Prostate gland (tissue), 2 donors: ENCODE data around the gene STOM. TPM values are rescaled to one million over a fixed set of nuclear protein-coding genes. Genes with fewer than 3 reads are reported as not detected.

Source experiments
- DNase-seq: peaks from one replicate; pipeline ENCODE4 v3.0.0-alpha.2; 2019; ENCODE audit warnings: low spot score
- H3K27ac ChIP-seq, 2 donors: fragments of 200-600 bp; sonication (generic); 2 replicates each; pipeline ENCODE4 v1.5.1; 2017 to 2019
- H3K27me3 ChIP-seq: fragments of 200-600 bp; sonication (generic); replicated peaks from 2 replicates; pipeline ENCODE4 v1.5.1; 2019; ENCODE audit not compliant: insufficient read depth
- H3K36me3 ChIP-seq, 2 donors: fragments of 200-600 bp; sonication (generic); 1 replicate in 1 of 2; 2 replicates in 1 of 2; pipeline versions ENCODE4 v1.5.1 to v1.8.1; 2017 to 2019
- H3K4me1 ChIP-seq: fragments of 200-600 bp; sonication (generic); replicated peaks from 2 replicates; pipeline ENCODE4 v1.5.1; 2019
- H3K4me3 ChIP-seq, 2 donors: fragments of 200-600 bp; sonication (generic); 2 replicates each; pipeline ENCODE4 v1.5.1; 2017 to 2019
- H3K9me3 ChIP-seq: fragments of 200-600 bp; sonication (generic); 2 replicates; pipeline ENCODE4 v1.5.1; 2017
- POLR2A ChIP-seq: fragments of 450-650 bp; IDR thresholded peaks from one replicate; pipeline ENCODE4 v1.6.1; 2016; ENCODE audit warnings: antibody characterized with exemption, mild to moderate bottlenecking
- POLR2AphosphoS5 ChIP-seq: sonication (generic); formaldehyde crosslinking; IDR thresholded peaks from one replicate; pipeline ENCODE4 v1.6.1; 2017; ENCODE audit warnings: antibody characterized with exemption
- WGBS: methylation state at CpG from one replicate; pipeline ENCODE4 v1.1.5; 2018; 5-methylcytosine and 5-hydroxymethylcytosine counted together
- intact Hi-C: fragments of 100-400 bp; cut with DNase I; formaldehyde crosslinking; loops from one replicate; pipeline ENCODE4 v1.14.2; 2022
- total RNA-seq, 2 donors: library from RNA; depleted of rRNA; stranded (reverse); fragments of >200 nt; gene quantifications; one replicate each; pipeline ENCODE4 v1.1.0, GENCODE V29; 2016
- TF ChIP-seq, protein P1 (sequence below), 4 experiments: fragments of 200-600 bp in 2 of 4; fragments of 450-650 bp in 2 of 4; sonication (generic) in 2 of 4; IDR thresholded peaks; 1 replicate in 3 of 4; 2 replicates in 1 of 4; pipeline ENCODE4 v1.5.1; 2016 to 2019; ENCODE audit warnings: antibody characterized with exemption in 4 of 4, mild to moderate bottlenecking in 2 of 4, moderate library complexity in 2 of 4

STOM gene
- total RNA-seq, 2 donors from 2014 or later: 64.3 to 85.1 TPM

DNA sequence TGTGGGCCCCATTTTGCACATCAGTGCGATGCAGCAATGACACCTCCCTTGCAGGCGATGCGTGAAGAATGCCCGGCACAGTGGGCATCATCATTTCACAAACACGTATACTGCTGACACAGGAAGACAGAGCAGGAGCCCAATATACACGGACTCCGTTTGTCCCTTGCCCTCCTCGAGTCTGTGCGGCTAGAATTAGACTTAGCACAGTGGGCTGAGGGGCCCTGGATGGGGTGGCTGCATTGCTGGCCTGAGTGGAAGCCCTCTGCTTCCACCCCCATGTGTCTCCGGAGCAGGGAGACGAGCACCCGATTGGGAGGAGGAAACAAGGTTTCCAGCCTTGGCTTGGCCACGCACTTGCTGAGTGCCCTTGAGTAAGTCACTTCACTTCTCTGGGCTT, 61.3 kb downstream of the STOM start:
- no peak overlapping the region for H3K27ac ChIP-seq
- H3K4me1 ChIP-seq: no peaks in the 10 kb centered on the region
- TF ChIP-seq, protein P1, sequence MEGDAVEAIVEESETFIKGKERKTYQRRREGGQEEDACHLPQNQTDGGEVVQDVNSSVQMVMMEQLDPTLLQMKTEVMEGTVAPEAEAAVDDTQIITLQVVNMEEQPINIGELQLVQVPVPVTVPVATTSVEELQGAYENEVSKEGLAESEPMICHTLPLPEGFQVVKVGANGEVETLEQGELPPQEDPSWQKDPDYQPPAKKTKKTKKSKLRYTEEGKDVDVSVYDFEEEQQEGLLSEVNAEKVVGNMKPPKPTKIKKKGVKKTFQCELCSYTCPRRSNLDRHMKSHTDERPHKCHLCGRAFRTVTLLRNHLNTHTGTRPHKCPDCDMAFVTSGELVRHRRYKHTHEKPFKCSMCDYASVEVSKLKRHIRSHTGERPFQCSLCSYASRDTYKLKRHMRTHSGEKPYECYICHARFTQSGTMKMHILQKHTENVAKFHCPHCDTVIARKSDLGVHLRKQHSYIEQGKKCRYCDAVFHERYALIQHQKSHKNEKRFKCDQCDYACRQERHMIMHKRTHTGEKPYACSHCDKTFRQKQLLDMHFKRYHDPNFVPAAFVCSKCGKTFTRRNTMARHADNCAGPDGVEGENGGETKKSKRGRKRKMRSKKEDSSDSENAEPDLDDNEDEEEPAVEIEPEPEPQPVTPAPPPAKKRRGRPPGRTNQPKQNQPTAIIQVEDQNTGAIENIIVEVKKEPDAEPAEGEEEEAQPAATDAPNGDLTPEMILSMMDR (IDR thresholded peaks at IDR 0.05): no peak
- TF ChIP-seq POLR2A (no peak), POLR2AphosphoS5 (no peak)
- intact Hi-C loops: no loop called here
- H3K27me3 ChIP-seq: no peaks in the 10 kb centered on the region
- H3K36me3 ChIP-seq: peaks cover 4 to 18% of the 10 kb centered on the region in 2 donors
- no peak overlapping the region for H3K4me3 ChIP-seq
- DNase-seq: no peak
- no peaks in the 10 kb centered on the region for H3K9me3 ChIP-seq
- WGBS: 85% methylated on average over 13 of the region's 13 CpGs

DNA sequence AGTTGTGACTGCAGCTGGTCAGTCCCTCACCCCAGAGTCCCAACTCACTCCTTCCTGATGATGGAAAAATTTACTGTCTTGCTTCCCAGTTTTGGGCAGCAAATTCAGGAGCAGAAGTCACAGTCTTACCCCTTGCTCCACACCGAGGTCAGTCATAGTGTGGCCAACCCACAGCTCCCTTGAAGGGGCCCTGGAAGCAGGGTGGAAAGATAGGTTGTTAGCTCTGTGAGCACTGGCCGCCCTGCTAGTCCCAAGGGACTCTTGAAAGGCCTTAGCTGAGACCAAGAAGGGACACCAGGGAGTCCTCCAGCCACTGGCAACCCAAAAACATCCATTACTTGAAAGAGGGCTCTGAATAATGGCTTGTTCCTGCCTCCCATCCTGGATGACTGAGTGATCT, 62.1 kb downstream of the STOM start:
- WGBS: 71% methylated on average over 2 of the region's 2 CpGs
- H3K27ac ChIP-seq: no peak overlapping the region
- peaks cover under 1 to 10% of the 10 kb centered on the region in 2 donors for H3K36me3 ChIP-seq

DNA sequence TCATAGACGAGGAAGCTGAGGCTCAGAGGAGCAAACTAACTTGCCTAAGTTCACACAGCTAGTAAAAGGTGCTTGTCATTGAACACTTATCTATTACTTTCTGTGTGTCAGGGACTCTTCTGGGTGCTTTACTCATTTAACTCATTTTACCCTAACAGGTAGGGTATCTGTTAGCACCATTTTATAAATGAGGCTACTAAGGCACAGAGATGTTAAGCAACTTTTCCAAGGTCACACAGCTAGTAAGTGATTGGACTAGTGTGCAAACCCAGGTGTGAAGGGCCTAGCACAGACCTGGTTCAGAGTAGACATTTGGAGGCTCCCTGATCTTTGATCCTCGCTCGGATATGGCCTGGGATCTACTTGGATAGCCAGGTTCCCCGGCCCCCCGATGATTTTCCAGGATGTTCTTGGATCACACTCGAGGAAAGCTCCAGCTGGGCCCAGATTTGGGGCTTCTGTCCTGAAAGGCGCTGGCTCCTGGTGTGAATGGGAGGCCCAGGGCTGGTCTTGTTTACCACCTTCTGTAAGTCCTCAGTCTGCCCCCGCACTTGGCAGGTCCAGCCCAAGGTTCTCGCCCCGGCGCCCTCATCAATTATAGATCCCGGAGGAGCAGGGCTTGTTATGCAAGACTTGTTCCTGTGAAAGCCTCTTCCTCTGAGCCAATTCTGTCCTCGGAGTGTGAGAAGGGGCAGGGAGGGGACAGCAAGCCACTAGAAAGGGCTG, 64.6 kb downstream of the STOM start:
- WGBS: 56% methylated on average over 13 of the region's 13 CpGs
- no peak for DNase-seq
- Histone ChIP-seq H3K27ac (peak overlapping the region; percentile 36 to 55), H3K9me3 (no peaks in the 10 kb centered on the region), H3K4me3 (no peak overlapping the region), H3K36me3 (no peaks in the 10 kb centered on the region), H3K27me3 (no peaks in the 10 kb centered on the region), H3K4me1 (no peaks in the 10 kb centered on the region)
- peak; percentile 15 for TF ChIP-seq POLR2AphosphoS5
- no peak for TF ChIP-seq POLR2A
- intact Hi-C loops: no loop called here

More for the DNA sequence above, 62.1 kb downstream of the STOM start:
- intact Hi-C loops: no loop called here
- Histone ChIP-seq H3K27me3 (no peaks in the 10 kb centered on the region), H3K9me3 (no peaks in the 10 kb centered on the region), H3K4me1 (no peaks in the 10 kb centered on the region), H3K4me3 (no peak overlapping the region)
- no peak for DNase-seq
- TF ChIP-seq POLR2A (no peak), POLR2AphosphoS5 (no peak)
- TF ChIP-seq, protein P1 (IDR thresholded peaks at IDR 0.05): no peak

DNA sequence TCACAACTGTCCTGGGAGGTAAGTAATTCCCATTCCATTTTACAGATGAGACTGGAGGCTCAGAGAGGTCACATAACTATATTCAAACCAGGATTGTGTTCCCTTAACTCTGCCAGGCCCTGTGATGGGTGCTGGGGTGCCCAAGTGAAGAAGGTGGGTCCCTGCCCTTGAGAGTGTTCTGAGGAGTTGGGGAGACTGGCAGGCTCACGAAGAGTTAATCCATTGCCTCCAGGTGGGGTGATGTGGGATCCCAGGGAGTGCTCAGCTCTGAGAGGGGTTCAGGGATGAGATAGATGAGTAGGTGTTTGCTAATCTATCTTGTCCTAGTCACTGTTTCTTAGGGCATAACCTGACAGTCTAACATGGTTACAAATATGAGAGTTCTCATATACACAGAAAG, 65.3 kb downstream of the STOM start:
- 85% methylated on average over 1 of the region's 1 CpG for WGBS

More for the DNA sequence above, 65.3 kb downstream of the STOM start:
- H3K4me3 ChIP-seq: no peak overlapping the region
- no peaks in the 10 kb centered on the region for H3K27me3 ChIP-seq
- no peak for DNase-seq
- no peak for TF ChIP-seq POLR2AphosphoS5
- TF ChIP-seq, protein P1 (IDR thresholded peaks at IDR 0.05): no peak
- no peak for TF ChIP-seq POLR2A
- H3K27ac ChIP-seq: peak overlapping the region; percentile 36 to 55
- intact Hi-C loops: no loop called here
- H3K4me1 ChIP-seq: no peaks in the 10 kb centered on the region
- H3K9me3 ChIP-seq: no peaks in the 10 kb centered on the region
- no peaks in the 10 kb centered on the region for H3K36me3 ChIP-seq
